GM12872 (cell line): Measurements from ENCODE around the gene ABHD11.

ENCODE experiments used
- CTCF ChIP-seq: IDR thresholded peaks from 3 replicates; pipeline ENCODE4 v1.5.1; 2011; ENCODE audit warnings: low read depth, mild to moderate bottlenecking, low read length, moderate library complexity; ENCODE audit not compliant: insufficient read depth

The ABHD11 gene

GRCh38 chr7:73741600-73741999 is 3.0 kb upstream of the ABHD11 start:
- TF ChIP-seq CTCF, result no peak

GRCh38 chr7:73740771-73741170 is 2.2 kb upstream of the ABHD11 start:
- TF ChIP-seq CTCF, result no peak

- TF ChIP-seq CTCF, result no peak
Observed at GRCh38 chr7:73740212-73740611, 1.6 kb upstream of the ABHD11 start.

GRCh38 chr7:73739387-73739767 is 775 bp upstream of the ABHD11 start:
- no peak for TF ChIP-seq CTCF

GRCh38 chr7:73738220-73738611 is 386 bp downstream of the ABHD11 start:
- TF ChIP-seq CTCF, result no peak

GRCh38 chr7:73737491-73738219 is 947 bp downstream of the ABHD11 start:
- no peak for TF ChIP-seq CTCF

- TF ChIP-seq CTCF, result no peak
Observed at GRCh38 chr7:73736885-73737284, 1.7 kb downstream of the ABHD11 start.
